ENCODE results near the gene UCKL1.

UCKL1 gene

DNA sequence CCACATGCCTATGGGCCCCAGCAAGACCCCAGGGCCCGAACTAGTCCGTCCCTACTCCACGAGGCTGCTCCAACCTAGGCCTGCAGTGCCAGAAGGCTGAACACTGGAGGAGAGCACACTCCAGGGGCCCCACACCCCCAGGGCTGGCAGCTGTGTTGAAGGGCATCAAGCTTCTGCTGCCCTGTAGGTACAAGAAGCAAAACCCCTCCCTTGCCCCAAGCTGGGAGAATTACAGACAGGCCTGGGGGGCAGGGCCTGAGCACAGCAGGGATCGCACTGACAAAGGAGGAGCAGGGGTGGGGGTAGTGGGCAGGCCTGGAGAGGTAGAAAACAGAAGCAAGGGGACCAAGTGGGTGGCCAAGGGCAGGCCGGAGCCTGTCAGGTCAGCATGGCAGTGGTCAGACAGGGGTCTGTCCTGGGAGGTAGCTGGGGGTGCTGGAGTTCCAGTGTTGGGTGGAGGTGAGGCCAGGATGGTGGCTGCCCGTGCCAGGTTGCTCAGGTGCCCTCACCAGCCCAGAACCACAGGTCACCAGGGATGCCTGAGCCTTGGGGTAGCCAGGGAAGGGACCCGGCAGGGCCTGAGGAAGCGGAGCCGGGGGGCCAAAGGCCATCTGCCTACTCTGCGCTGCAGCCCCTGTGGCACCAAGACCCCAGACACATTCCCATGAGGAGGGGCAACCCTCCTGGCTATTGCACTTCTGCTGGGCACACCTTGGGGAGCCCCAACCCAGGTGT lies 2.9 kb upstream of the UCKL1 start:
- no peak for DNase-seq

- no peak for DNase-seq
Measured at GRCh38 chr20:63958471-63958870, 2.3 kb upstream of the UCKL1 start.

DNA sequence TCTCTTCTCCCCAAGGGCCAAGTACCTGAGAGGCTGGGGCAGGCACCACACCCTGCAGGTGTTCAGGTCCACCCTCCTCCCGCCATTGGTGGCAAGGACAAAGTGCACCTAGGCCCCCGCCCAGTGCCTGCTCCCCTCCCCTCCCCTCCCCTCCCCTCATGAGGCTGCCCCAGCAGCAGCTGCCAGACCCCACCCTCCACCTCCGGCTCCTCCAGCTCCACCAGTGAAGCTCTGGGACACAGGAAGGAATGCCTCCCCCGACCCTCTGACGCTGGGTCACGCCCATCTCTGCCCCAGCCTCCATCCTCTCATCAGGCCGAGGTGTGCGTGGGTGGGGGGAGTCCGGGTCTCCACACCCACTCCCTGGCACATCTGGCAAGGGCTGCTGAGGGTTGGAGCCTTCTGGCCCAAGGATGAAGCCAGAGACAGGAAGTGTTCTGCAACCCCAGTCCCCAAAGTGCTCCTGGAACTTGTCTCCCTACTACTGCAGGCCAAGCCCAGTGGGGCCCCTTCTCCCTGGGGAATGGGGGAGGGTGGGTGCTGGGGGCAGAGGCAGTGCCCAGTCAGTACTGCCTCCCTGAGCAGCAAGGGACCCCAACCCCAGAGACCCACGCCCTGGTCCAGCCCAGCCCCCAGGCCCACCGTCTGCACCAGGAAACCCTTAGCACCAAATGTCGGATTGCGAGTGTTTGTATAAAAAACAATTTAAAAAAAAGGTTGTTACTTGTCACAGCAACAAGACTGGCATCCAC lies 1.6 kb upstream of the UCKL1 start:
- peak; percentile 62 for DNase-seq

- peak; percentile 62 for DNase-seq
Measured at GRCh38 chr20:63957004-63957689, 931 bp upstream of the UCKL1 start.

DNA sequence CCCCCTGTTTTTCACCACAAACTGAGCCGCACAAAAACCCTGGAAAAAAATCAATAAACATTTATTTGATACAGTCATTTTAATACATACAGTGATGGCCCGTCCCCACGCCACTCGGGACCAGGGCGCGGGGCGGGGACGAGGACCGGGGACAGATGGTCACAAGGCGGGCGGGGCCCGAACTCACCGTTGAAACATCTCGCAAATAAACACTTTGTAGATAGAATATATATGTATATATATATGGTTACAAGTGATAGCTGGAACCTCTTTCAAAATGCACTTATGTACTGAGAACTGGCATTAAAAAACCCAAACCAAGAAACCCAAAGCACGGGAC lies 418 bp upstream of the UCKL1 start:
- DNase-seq = no peak

- no peak for DNase-seq
Measured at GRCh38 chr20:63955281-63955826, 862 bp downstream of the UCKL1 start.

DNA sequence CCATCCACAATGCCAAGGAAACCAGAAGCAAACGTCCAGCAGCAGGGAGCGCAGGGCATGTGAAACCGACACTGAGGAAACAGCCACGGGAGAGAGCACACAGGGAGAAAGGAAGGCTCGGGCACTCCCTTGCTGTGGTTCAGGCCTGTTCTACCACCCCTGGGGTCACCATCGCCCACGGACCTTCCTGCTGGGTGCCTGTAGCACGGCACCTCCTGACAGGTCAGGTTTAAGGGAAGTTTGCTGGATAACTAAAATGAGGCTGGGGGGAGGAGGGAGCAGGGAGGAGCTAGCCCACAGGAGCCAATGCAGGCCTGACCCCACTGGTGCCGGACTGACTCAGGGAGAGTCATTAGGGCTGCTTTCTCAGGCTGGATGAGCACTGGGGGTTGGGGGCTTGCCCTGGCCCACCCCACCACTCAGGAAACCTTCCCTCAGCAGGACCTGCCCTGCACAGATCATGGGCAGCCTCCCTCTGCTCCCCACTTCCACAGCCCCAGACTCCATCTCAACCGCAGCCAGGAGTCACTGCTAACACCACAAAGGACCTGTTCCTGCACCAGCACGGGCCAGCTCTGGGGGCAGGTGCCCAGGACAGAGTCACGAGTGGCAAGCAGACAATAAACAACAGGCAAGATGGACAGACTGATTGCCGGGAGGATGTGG lies 2.3 kb downstream of the UCKL1 start:
- no peak for DNase-seq

DNA sequence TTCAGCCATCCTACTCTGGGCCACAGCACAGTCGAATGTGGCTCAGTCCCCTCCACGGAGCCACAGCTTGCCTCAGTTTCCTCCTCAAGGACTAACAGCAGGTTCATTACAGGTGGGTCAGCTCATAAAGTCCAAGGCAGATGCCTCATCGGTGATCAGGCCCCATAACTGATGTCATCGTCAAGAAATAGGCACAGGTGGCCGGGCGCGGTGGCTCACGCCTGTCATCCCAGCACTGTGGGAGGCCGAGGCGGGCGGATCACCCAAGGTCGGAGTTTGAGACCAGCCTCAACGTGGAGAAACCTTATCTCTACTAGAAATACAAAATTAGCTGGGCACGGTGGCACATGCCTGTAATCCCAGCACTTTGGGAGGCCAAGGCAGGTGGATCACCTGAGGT lies 3.4 kb downstream of the UCKL1 start:
- DNase-seq = no peak

GRCh38 chr20:63952210-63952535 lies 4.0 kb downstream of the UCKL1 start:
- DNase-seq = no peak

GRCh38 chr20:63951398-63952209 lies 4.6 kb downstream of the UCKL1 start:
- no peak for DNase-seq

DNA sequence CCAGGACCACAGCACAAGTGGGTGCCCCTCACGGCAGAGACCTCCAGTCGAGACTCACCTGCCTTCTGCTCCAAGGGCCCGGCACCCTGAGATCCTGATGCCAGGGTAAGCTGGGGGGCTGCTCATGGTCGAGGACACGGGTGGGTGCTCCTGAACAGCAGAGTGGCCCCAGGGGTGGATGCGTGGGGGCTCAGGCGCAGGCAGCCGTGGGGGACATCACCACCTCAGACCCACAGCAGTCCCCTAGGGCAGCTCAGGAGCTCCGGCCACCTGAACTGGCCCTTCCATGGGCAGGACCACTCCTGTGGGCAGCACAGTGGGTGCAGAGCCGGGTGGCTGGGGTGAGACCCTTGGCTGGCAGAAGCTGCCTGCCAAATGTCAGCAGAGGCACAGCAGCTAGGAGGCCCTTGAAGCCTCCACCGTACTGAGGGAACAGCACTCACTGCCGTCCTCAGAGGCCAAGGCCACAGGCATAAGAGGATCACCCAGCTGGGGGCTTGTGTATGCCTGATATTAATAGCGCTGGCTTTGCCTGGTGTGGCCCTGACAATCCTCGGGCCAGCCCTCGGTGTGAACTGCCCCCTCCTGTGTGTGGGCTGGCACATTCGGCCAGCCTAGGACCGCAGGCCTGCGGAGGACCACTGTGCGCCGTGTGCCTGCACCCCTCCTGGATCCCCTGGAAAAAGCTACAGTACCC lies 5.4 kb downstream of the UCKL1 start:
- DNase-seq = no peak

GRCh38 chr20:63947638-63948456 lies 8.4 kb downstream of the UCKL1 start:
- no peak for DNase-seq

GRCh38 chr20:63946986-63947637 lies 9.1 kb downstream of the UCKL1 start:
- DNase-seq = no peak

DNA sequence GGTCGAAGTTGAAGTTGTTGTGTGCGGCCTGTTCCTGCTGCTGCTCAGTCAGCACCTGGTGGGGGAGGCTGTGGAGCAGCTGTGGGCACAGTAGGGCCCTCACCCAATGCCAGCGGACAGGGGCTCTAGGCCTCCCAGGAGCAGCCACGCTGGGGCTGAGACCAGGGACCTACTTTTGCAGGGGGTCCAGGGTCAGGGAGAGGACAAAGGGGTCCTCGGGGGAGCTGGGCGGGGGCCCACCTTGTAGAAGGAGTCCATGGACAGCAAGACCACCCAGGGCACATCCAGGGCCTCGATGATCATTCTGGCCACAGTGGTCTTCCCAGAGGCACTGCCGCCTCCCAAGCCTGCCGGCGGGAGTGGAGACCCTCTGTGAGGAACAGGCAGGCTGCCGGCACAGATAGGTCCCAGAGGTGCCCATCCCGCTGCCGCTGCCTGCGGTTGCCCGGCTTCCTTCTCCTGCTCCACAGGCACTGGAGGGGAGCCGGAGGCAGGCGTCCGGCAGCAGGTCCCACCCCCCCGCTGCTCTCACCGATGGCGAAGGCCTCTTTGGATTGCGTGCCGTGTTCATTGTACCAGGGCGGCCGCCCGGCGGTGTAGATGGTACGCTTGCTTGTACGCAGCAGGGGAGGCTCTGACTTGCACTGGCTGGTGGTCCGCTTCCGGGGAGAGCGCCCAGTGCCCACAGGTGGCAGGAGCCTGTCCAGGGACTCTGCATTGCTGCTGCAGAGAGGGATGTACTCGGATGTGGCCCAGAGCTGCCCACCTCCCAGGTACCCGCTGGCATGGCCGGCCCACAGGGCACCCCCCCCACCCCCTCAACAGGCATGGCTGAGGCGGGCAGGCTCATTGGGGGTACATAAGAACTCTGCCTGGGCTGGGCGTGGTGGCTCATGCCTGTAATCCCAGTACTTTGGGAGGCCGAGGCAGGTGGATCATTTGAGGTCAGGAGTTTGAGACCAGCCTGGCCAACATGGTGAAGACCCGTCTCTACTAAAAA lies 10.0 kb downstream of the UCKL1 start:
- DNase-seq = no peak

GRCh38 chr20:63945031-63945658 lies 11.1 kb downstream of the UCKL1 start:
- DNase-seq = no peak

- no peak for DNase-seq
Measured at GRCh38 chr20:63944078-63944941, 11.9 kb downstream of the UCKL1 start.

GRCh38 chr20:63943808-63944077 lies 12.5 kb downstream of the UCKL1 start:
- DNase-seq = no peak

All from DMS79 treated with DMSO at 0.1 percent for 48 hours (cell line).